Measurements from ENCODE around the gene COA1.
"Not testable (repeated sequence)": the region's sequence is repeated elsewhere in the genome, so short reads cannot be mapped to it uniquely, and the experiment has no call there.

Gene COA1

GRCh38 chr7:43726466-43726865 is 2.9 kb downstream of the COA1 start:
- DNase-seq (ENCODE audit: low read depth), result no peak

GRCh38 chr7:43725251-43725650 is 4.1 kb downstream of the COA1 start:
- DNase-seq (ENCODE audit: low read depth), result no peak

DNA sequence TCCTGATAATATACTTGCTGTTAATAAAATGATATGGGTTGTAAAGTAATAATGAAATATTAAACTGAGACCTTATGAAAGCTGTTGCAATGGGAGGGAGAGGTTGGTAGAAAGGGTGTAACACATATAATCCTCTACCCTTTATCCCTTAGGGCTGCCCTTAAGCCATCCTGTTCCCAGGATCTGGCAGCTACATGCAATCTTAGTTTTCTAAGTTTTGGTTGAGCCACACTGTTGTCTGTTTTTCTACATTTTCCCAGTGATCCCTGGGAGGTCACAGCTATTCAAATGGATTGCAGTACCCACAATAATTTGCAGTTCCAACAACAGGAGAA is 6.3 kb downstream of the COA1 start:
- no peak for DNase-seq (ENCODE audit: low read depth)

DNA sequence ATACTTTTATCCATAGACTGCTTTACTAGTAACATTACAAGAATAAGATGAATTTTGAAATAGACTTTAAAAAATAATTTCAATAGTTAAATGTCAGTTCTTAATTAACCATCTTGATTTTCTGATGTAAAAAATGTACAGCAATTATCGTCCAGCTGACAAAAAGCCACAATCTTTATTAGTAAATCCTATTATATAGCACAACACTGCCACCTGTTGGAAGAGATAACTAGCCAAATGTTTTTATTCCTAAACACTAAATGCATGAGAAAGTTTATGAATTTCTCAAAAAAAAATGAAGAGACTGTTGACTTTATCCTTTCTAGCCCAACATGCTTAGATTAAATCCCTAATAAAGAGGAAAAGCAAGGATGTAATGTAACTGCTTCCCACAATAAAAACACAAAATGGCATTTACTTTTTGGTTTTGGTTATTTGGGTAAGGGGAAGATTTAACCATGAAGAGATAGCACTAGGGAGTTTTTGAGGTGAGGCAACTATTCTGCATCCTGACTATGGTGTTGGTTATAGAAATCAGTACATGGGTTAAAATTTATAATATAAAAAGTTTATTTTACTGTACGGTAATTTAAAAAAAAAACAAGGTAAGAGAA is 8.0 kb downstream of the COA1 start:
- no peak for DNase-seq (ENCODE audit: low read depth)

DNA sequence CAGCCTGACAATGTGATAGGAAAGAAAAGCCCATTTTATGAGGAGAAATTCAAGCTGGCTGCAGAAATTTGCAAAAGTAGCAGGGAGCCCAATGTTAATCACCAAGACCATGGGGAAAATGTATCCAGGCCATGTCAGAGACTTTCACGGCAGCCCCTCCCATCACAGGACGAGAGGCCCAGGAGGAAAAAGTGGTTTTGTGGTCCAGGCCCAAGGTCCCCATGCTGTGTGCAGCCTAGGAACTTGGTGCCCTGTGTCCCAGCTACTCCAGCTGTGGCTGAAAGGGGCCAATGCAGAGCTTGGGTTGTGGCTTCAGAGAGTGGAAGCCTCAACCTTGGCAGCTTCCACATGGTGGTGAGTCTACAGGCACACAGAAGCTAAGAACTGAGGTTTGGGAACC is 12.7 kb downstream of the COA1 start:
- DNase-seq (ENCODE audit: low read depth), result no peak

DNA sequence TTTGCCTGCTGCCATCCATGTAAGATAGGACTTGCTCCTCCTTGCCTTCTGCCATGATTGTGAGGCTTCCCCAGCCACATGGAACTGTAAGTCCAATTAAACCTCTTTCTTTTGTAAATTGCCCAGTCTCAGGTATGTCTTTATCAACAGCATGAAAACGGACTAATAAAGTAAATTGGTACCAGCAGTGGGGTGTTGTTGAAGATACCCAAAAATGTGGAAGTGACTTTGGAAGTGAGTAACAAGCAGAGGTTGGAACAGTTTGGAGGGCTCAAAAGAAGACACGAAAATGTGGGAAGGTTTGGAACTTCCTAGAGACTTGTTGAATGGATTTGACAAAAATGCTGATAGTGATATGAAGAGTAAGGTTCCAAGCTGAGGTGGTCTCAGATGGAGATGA is 13.4 kb downstream of the COA1 start:
- not testable (repeated sequence) for DNase-seq (ENCODE audit: low read depth)

GRCh38 chr7:43711503-43711902 is 17.8 kb downstream of the COA1 start:
- no peak for DNase-seq (ENCODE audit: low read depth)

GRCh38 chr7:43708055-43708454 is 21.3 kb downstream of the COA1 start:
- not testable (repeated sequence) for DNase-seq (ENCODE audit: low read depth)

GRCh38 chr7:43703573-43703972 is 25.8 kb downstream of the COA1 start:
- no peak for DNase-seq (ENCODE audit: low read depth)

GRCh38 chr7:43702974-43703373 is 26.3 kb downstream of the COA1 start:
- DNase-seq (ENCODE audit: low read depth), result no peak

DNA sequence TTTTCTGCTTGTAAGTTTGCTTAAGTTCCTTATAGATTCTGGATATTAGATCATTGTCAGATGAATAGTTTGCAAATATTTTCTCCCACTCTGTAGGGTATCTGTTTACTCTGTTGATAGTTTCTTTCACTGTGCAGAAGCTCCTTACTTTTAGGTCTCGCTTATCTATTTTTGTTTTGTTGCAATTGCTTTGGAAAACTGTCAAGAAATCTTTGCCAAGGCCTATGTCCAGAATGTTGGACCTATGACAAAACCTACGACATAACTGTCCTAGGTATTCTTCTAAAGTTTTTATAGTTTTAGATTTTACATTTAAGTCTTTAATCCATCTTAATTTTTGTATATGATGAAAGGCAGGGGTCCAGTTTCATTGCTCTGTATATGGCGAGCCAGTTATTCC is 27.4 kb downstream of the COA1 start:
- DNase-seq (ENCODE audit: low read depth), result no peak

DNA sequence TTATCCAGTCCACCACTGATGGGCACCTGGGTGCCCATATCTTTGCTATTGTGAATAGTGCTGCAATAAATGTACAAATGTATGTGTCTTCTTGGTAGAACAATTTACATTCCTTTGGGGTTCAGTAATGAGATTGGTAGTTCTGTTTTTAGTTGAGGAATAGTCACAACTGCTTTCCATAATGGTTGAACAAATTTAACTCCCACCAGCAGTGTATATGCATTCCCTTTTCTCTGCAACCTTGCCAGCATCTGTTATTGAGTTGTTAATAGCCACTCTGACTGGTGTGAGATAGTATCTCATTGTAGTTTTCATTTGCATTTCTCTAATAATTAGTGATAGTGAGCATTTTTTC is 27.8 kb downstream of the COA1 start:
- DNase-seq (ENCODE audit: low read depth), result no peak

- DNase-seq (ENCODE audit: low read depth), result no peak
Observed at GRCh38 chr7:43700646-43701499, 28.4 kb downstream of the COA1 start.

GRCh38 chr7:43700059-43700501 is 29.2 kb downstream of the COA1 start:
- no peak for DNase-seq (ENCODE audit: low read depth)

GRCh38 chr7:43698460-43699255 is 30.7 kb downstream of the COA1 start:
- DNase-seq (ENCODE audit: low read depth), result no peak

DNA sequence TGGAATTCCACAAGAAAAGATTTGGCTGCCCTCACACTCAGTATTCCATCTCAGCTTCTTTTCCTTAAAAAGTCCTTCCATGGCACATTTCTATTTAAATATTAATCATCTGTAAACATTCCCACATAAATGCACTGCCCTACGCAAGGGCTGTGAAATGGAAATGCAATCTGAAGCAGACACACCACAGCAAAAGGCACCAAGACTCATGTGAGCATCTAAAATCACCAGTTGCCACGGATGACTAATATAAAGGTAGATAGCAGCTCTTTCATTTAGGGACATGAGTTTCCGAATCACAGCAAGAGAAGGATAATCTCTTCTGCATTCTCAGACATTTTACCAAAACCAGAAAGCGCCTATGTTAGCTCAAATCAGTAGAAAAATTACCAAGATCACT is 31.6 kb downstream of the COA1 start:
- no peak for DNase-seq (ENCODE audit: low read depth)

GRCh38 chr7:43695365-43695764 is 34.0 kb downstream of the COA1 start:
- no peak for DNase-seq (ENCODE audit: low read depth)

DNA sequence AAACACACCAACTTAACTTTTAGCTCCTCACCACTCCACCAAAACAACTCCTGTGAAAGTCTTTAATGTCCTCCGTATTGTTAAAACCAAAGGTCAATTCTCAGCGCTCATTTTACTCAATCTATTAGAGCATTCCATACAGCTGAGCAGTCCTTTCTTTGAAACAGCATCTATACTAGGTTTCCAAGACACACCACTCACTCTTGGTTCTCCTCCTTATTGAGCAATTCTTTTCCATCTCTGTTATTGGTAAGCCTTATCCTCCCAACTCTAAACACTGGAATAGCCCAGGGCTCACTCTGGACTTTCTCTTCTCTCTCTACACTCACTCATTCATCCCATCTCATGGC is 34.9 kb downstream of the COA1 start:
- DNase-seq (ENCODE audit: low read depth), result no peak

DNA sequence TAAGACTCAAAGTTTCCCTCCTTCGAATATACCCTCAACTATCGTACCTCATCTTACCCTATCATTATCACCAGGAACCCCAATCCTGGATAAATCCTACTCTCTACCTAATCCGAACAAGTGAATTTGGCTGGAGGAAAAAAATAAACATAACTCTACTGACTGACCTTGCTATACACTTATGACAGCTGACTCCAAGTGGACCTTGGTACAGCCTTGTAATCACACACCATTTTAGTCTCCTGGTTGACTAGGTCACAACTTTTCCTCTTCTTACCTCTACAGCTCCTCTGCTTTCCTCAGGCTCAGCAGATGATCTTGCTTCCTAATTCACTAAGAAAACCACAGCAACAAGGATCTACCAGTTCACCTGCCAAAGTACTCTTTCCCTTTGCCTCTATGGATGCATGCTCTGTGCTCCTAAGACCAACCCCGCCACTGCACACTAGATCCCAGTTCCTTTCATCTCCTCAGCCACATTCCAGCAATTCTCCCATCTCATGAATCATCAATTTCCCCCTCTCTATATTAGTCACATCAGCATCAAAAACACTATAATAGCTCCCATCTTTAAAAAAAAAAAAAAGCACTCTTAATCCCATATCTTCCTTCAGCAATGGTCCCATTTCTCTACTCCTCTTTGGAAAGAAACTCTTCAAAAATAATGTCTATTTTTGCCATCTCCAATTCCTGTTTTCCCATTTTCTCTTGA is 35.5 kb downstream of the COA1 start:
- DNase-seq (ENCODE audit: low read depth), result no peak

GRCh38 chr7:43692582-43693373 is 36.5 kb downstream of the COA1 start:
- no peak for DNase-seq (ENCODE audit: low read depth)

- DNase-seq (ENCODE audit: low read depth), result no peak
Observed at GRCh38 chr7:43691611-43692010, 37.7 kb downstream of the COA1 start.

DNA sequence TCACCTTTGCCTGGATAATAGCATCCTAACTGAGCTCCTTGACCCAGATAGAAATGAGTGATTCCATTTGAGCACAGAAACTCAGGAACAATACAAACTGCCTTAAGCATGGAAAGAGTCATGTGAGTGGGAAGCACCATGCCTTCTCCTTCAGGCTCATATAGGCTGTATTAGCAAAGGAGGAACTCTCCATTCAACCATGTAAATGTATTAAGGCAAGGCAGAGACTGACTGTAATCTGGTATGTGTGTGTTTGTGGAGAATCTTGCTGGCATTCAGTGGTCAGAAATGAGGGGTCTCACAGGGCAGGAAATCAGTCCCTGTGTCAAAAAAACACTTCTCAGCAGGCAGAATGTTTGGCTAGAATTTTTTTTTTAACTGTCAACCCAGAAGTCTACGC is 40.2 kb downstream of the COA1 start:
- DNase-seq (ENCODE audit: low read depth), result no peak
